ENCODE data around the gene ZNF329. TPM values are rescaled to one million over a fixed set of nuclear protein-coding genes. Genes with fewer than 3 reads are reported as not detected.

ZNF329 gene
- total RNA-seq, 1 donor from 2014 or later: 2.8 TPM

DNA sequence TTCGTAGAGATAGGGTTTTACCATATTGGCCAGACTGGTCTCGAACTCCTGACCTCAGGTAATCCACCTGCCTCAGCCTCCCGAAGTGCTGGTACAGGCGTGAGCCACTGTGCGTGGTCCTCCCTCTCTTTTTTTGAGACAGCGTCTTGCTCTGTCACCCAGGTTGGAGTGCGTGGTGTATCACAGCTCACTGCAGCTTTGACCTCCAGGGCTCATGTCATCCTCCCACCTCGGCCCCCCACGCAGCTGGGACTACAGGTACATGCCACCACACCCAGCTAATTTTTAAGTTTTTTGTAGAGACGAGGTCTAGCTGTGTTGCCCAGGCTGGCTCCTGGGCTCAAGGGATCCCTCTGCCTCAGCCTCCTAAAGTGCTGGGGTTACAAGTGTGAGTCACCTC is 70.8 kb downstream of the ZNF329 start:
- intact Hi-C loops (cut with micrococcal nuclease): no loop called here

Other genes starting within 250 kb of the ZNF329 start
- 16.5 and 21.6 TPM in 2 replicates for gene ZNF417, start 234.2 kb downstream of the ZNF329 start, total RNA-seq
- 1.5 and 2.3 TPM in 2 replicates for gene ZNF418, start 215.4 kb downstream of the ZNF329 start, total RNA-seq
- 4.0 and 5.4 TPM in 2 replicates for gene ZNF256, start 203.1 kb downstream of the ZNF329 start, total RNA-seq
- 0.32 TPM in 1 of 2 replicates, not detected in the other for gene C19orf18, start 176.3 kb downstream of the ZNF329 start, total RNA-seq
- 9.2 and 11.5 TPM in 2 replicates for gene ZNF606, start 148.0 kb downstream of the ZNF329 start, total RNA-seq
- gene ZSCAN1, start 116.8 kb downstream of the ZNF329 start, total RNA-seq: not detected in 2 replicates
- gene ZNF135, start 91.5 kb downstream of the ZNF329 start, total RNA-seq: 0.12 TPM in 1 of 2 replicates, not detected in the other
- 4.3 and 5.0 TPM in 2 replicates for gene ZSCAN18, start 52.6 kb downstream of the ZNF329 start, total RNA-seq
- gene ZNF274, start 32.3 kb upstream of the ZNF329 start, total RNA-seq: 20.7 and 21.0 TPM in 2 replicates
- gene ZNF544, start 78.1 kb upstream of the ZNF329 start, total RNA-seq: 41.6 and 42.0 TPM in 2 replicates
- gene ZNF8, start 128.2 kb upstream of the ZNF329 start, total RNA-seq: 4.9 and 5.5 TPM in 2 replicates
- gene ERVK3-1, start 154.6 kb upstream of the ZNF329 start, total RNA-seq: 64.8 and 68.1 TPM in 2 replicates
- 4.5 and 4.9 TPM in 2 replicates for gene ZSCAN22, start 176.2 kb upstream of the ZNF329 start, total RNA-seq
- gene A1BG, start 202.7 kb upstream of the ZNF329 start, total RNA-seq: 6.9 and 10.5 TPM in 2 replicates
- gene ZNF497, start 212.0 kb upstream of the ZNF329 start, total RNA-seq: 0.64 and 1.0 TPM in 2 replicates
- 1.1 and 1.6 TPM in 2 replicates for gene ZNF837, start 230.2 kb upstream of the ZNF329 start, total RNA-seq
- 894 and 904 TPM in 2 replicates for gene RPS5, start 236.5 kb upstream of the ZNF329 start, total RNA-seq
- gene RNF225, start 244.9 kb upstream of the ZNF329 start, total RNA-seq: 0.29 TPM in 1 of 2 replicates, not detected in the other